Duodenal mucosa (tissue), 2 donors: Measurements from ENCODE around the gene ADRB2.

Experiments used
- H3K27ac ChIP-seq: one replicate; pipeline ENCODE4 v1.7.0; 2013; ENCODE audit warnings: low read depth, low read length
- H3K27me3 ChIP-seq, 2 donors: one replicate each; pipeline ENCODE4 v1.7.0; 2013; ENCODE audit warnings: low read length in 2 of 2, control low read depth in 1 of 2; ENCODE audit not compliant: insufficient read depth in 2 of 2, control insufficient read depth in 1 of 2
- H3K36me3 ChIP-seq, 2 donors: one replicate each; pipeline ENCODE4 v1.7.0; 2013; ENCODE audit warnings: low read length in 2 of 2, control low read depth in 1 of 2; ENCODE audit not compliant: insufficient read depth in 2 of 2, control insufficient read depth in 1 of 2
- H3K4me1 ChIP-seq, 2 donors: one replicate each; pipeline ENCODE4 v1.7.0; 2013; ENCODE audit warnings: low read length in 2 of 2, control low read depth in 1 of 2; ENCODE audit not compliant: insufficient read depth in 2 of 2, control insufficient read depth in 1 of 2
- H3K4me3 ChIP-seq, 2 donors: one replicate each; pipeline ENCODE4 v1.7.0; 2013; ENCODE audit warnings: low read length in 2 of 2, low read depth in 1 of 2
- H3K9ac ChIP-seq, 2 donors: one replicate each; pipeline ENCODE4 v1.7.0; 2013; ENCODE audit warnings: low read length in 2 of 2, low read depth in 1 of 2
- H3K9me3 ChIP-seq, 2 donors: one replicate each; pipeline ENCODE4 v1.7.0; 2013; ENCODE audit warnings: low read length in 2 of 2, control low read depth in 1 of 2; ENCODE audit not compliant: control insufficient read depth in 1 of 2

The ADRB2 gene

GRCh38 chr5:148829248-148829594, 2.8 kb downstream of the ADRB2 start:
- H3K27me3 ChIP-seq, result peaks cover 0 to 2% of the 10 kb centered on the region in 2 donors
- no peak overlapping the region for H3K9ac ChIP-seq
- H3K27ac ChIP-seq, result no peak overlapping the region
- H3K4me3 ChIP-seq, result peak overlapping the region; percentile 48 to 74
- no peaks in the 10 kb centered on the region for H3K36me3 ChIP-seq
- peaks cover 9 to 25% of the 10 kb centered on the region in 2 donors for H3K4me1 ChIP-seq
- no peaks in the 10 kb centered on the region for H3K9me3 ChIP-seq

DNA sequence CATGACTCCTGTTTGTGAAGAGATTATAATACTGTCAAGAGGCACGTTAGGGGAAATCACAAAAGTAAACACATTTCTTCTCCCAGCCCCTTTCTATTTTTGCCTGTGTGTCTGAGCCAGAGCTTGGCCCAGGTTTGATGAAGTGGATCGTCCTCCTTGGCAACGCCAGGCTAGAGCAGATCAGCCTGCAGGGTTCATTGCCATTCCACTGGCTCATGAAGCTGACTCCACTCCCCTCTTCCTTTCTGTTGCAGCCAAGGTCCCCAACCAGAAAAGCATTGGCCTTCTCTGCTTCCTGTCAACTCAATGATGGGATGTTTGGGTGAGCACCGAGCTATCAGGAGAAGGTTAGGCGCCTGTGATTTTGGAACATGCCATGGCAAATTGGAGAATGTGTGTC, 3.3 kb downstream of the ADRB2 start:
- peak overlapping the region; percentile 48 to 74 for H3K4me3 ChIP-seq
- no peak overlapping the region for H3K27ac ChIP-seq

GRCh38 chr5:148830211-148830610, 3.8 kb downstream of the ADRB2 start:
- H3K4me1 ChIP-seq, result peaks cover 9 to 25% of the 10 kb centered on the region in 2 donors
- peaks cover 0 to 2% of the 10 kb centered on the region in 2 donors for H3K27me3 ChIP-seq
- H3K36me3 ChIP-seq, result no peaks in the 10 kb centered on the region
- H3K27ac ChIP-seq, result no peak overlapping the region
- H3K9me3 ChIP-seq, result no peaks in the 10 kb centered on the region
- H3K9ac ChIP-seq, result no peak overlapping the region
- H3K4me3 ChIP-seq, result peak overlapping the region; percentile 48 to 74

More for the DNA sequence above, 3.3 kb downstream of the ADRB2 start:
- H3K9ac ChIP-seq, result no peak overlapping the region
- peaks cover 9 to 25% of the 10 kb centered on the region in 2 donors for H3K4me1 ChIP-seq
- H3K9me3 ChIP-seq, result no peaks in the 10 kb centered on the region
- peaks cover 0 to 2% of the 10 kb centered on the region in 2 donors for H3K27me3 ChIP-seq
- H3K36me3 ChIP-seq, result no peaks in the 10 kb centered on the region

GRCh38 chr5:148831590-148832565, 5.5 kb downstream of the ADRB2 start:
- Histone ChIP-seq H3K27me3 (peaks cover 0 to under 1% of the 10 kb centered on the region in 2 donors), H3K9ac (no peak overlapping the region), H3K4me1 (peaks cover 9 to 11% of the 10 kb centered on the region in 2 donors), H3K36me3 (no peaks in the 10 kb centered on the region), H3K4me3 (peak overlapping the region in 1 of 2 donors; percentile 36), H3K27ac (peak overlapping the region; percentile 17), H3K9me3 (no peaks in the 10 kb centered on the region)

DNA sequence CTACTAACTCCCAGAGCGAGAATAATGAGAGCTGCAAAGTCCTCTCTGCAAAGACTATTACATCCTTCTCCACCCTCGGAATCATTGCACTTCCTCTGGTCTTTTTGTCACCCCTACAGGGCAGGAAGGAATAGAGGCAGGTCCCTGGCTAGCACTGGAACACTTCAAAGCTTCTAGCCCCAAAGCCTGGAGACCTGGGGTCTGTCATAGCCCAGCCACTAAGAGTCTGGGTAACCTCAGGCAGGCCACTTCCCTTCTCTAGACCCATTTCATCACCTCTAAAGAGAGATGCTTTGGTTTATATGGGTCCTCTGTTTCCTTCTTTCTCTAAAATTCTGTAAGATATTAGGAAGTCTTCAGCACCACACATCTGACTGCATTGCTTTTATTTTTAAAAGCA, 6.7 kb downstream of the ADRB2 start:
- Histone ChIP-seq H3K9me3 (no peaks in the 10 kb centered on the region), H3K4me1 (peaks cover 8 to 9% of the 10 kb centered on the region in 2 donors), H3K36me3 (no peaks in the 10 kb centered on the region), H3K27ac (no peak overlapping the region), H3K9ac (no peak overlapping the region), H3K4me3 (no peak overlapping the region), H3K27me3 (no peaks in the 10 kb centered on the region)

GRCh38 chr5:148833925-148834324, 7.5 kb downstream of the ADRB2 start:
- H3K9ac ChIP-seq, result no peak overlapping the region

GRCh38 chr5:148834689-148835088, 8.3 kb downstream of the ADRB2 start:
- Histone ChIP-seq H3K27me3 (no peaks in the 10 kb centered on the region), H3K9me3 (no peaks in the 10 kb centered on the region), H3K9ac (no peak overlapping the region), H3K27ac (no peak overlapping the region), H3K36me3 (no peaks in the 10 kb centered on the region), H3K4me3 (no peak overlapping the region), H3K4me1 (peaks cover 8 to 9% of the 10 kb centered on the region in 2 donors)

More at GRCh38 chr5:148833925-148834324, 7.5 kb downstream of the ADRB2 start:
- H3K4me3 ChIP-seq, result no peak overlapping the region
- H3K27me3 ChIP-seq, result no peaks in the 10 kb centered on the region
- H3K36me3 ChIP-seq, result no peaks in the 10 kb centered on the region
- H3K4me1 ChIP-seq, result peaks cover 8 to 9% of the 10 kb centered on the region in 2 donors
- H3K9me3 ChIP-seq, result no peaks in the 10 kb centered on the region
- H3K27ac ChIP-seq, result no peak overlapping the region

DNA sequence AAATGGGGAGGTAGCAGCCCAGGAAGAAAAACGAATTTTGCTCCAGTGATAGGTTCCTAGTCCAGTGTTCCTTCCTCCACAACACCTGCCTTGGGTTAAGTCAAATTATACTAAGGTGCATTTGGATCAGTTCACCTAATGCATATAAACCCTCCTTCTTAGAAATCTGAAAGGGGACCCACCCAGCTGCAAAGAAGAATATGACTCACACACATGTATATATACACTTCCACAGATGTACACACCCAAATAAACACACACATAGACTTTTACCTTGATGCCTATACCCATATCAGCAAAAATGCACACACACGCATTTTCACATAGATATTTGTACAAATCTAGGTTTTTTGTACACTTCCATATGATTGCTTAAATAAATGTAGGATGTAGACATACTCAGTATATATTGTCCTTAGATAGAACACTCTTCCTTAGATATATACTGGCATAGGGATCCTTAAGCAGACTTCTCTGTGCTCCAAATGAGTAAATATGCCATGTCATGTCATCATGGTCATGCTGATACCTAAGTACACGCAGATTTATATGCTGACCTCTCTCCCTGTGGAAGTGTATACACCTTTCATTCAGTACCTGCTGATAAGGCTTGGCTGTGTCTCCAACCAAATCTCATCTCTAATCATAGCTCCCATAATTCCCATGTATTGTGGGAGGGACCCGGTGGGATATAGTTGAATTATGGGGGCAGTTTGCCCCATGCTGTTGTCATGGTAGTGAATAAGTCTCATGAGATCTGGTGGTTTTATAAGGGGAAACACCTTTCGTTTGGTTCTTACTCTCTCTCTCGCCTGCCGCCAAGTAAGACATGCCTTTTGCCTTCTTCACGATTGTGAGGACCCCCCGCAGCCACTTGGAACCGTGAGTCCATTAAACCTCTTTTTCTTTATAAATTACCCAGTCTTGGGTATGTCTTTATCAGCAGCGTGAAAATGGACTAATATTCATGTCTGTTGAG, 10.2 kb downstream of the ADRB2 start:
- Histone ChIP-seq H3K27me3 (no peaks in the 10 kb centered on the region), H3K4me1 (peaks cover 4 to 9% of the 10 kb centered on the region in 2 donors), H3K4me3 (no peak overlapping the region), H3K36me3 (no peaks in the 10 kb centered on the region), H3K27ac (no peak overlapping the region), H3K9me3 (no peaks in the 10 kb centered on the region), H3K9ac (no peak overlapping the region)

DNA sequence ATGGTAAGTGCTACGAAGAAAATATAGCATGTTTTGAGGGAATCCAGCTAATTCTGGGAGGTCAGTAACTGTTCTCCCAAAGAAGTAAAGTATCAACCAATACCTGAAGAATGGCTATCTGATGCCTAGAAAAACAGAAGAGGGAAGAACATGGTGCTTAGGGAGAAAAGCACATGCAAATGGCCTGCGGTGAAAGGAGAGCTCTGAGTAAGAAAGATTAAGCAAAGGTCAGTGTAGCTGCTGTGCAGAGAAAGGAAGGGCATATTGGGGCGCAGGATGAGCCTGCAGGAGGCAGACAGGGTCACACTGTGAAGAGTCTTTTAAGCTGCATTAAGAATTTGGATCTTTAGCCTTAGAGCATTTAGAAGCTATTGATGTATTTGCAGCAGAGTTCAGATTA, 11.0 kb downstream of the ADRB2 start:
- Histone ChIP-seq H3K4me1 (peaks cover 4 to 9% of the 10 kb centered on the region in 2 donors), H3K9me3 (no peaks in the 10 kb centered on the region), H3K4me3 (no peak overlapping the region), H3K27me3 (no peaks in the 10 kb centered on the region), H3K27ac (no peak overlapping the region), H3K9ac (no peak overlapping the region), H3K36me3 (no peaks in the 10 kb centered on the region)
